ENCODE data around the gene FBLN5. TPM values are rescaled to one million over a fixed set of nuclear protein-coding genes. Genes with fewer than 3 reads are reported as not detected.
"Not testable (repeated sequence)": the region's sequence is repeated elsewhere in the genome, so short reads cannot be mapped to it uniquely, and the experiment has no call there.

FBLN5 gene
- total RNA-seq, 1 donor from 2014 or later, result 4.1 TPM

- no peak for DNase-seq
Measured at GRCh38 chr14:91862417-91862816, 85.1 kb downstream of the FBLN5 start.

GRCh38 chr14:91861091-91861490 is 86.4 kb downstream of the FBLN5 start:
- no peak for DNase-seq

- DNase-seq, result no peak
Measured at GRCh38 chr14:91860238-91860637, 87.3 kb downstream of the FBLN5 start.

GRCh38 chr14:91858536-91859275 is 88.8 kb downstream of the FBLN5 start:
- DNase-seq, result no peak

- no peak for DNase-seq
Measured at GRCh38 chr14:91857614-91858013, 89.9 kb downstream of the FBLN5 start.

- no peak for DNase-seq
Measured at GRCh38 chr14:91854327-91854934, 93.1 kb downstream of the FBLN5 start.

- DNase-seq, result no peak
Measured at GRCh38 chr14:91851563-91851962, 95.9 kb downstream of the FBLN5 start.

GRCh38 chr14:91848504-91849001 is 98.9 kb downstream of the FBLN5 start:
- DNase-seq, result no peak

- DNase-seq, result no peak
Measured at GRCh38 chr14:91847693-91848092, 99.8 kb downstream of the FBLN5 start.

- no peak for DNase-seq
Measured at GRCh38 chr14:91845652-91846051, 101.8 kb downstream of the FBLN5 start.

- DNase-seq, result not testable (repeated sequence)
Measured at GRCh38 chr14:91845056-91845455, 102.4 kb downstream of the FBLN5 start.

GRCh38 chr14:91844029-91844428 is 103.5 kb downstream of the FBLN5 start:
- no peak for DNase-seq

- DNase-seq, result no peak
Measured at GRCh38 chr14:91843437-91843836, 104.1 kb downstream of the FBLN5 start.

- DNase-seq, result no peak
Measured at GRCh38 chr14:91841065-91841464, 106.4 kb downstream of the FBLN5 start.

GRCh38 chr14:91839749-91840148 is 107.7 kb downstream of the FBLN5 start:
- no peak for DNase-seq

GRCh38 chr14:91837076-91837475 is 110.4 kb downstream of the FBLN5 start:
- DNase-seq, result no peak

GRCh38 chr14:91835920-91836843 is 111.3 kb downstream of the FBLN5 start:
- DNase-seq, result no peak

- DNase-seq, result no peak
Measured at GRCh38 chr14:91835197-91835919, 112.1 kb downstream of the FBLN5 start.

GRCh38 chr14:91834571-91834970 is 112.9 kb downstream of the FBLN5 start:
- no peak for DNase-seq

GRCh38 chr14:91831337-91831736 is 116.2 kb downstream of the FBLN5 start:
- no peak for DNase-seq

GRCh38 chr14:91830777-91831176 is 116.7 kb downstream of the FBLN5 start:
- DNase-seq, result no peak

GRCh38 chr14:91829511-91829910 is 118.0 kb downstream of the FBLN5 start:
- DNase-seq, result no peak
